Hepatic stellate cell (primary cell): Measurements from ENCODE around the gene PPM1H.
"Not testable (repeated sequence)": the region's sequence is repeated elsewhere in the genome, so short reads cannot be mapped to it uniquely, and the experiment has no call there.

Source experiments
- DNase-seq: peaks from one replicate; pipeline ENCODE4 v3.0.0; 2011; ENCODE audit warnings: low spot score

PPM1H gene

GRCh38 chr12:62681306-62681705, 253.6 kb downstream of the PPM1H start:
- no peak for DNase-seq

GRCh38 chr12:62679608-62680007, 255.3 kb downstream of the PPM1H start:
- DNase-seq = no peak

GRCh38 chr12:62677355-62677754, 257.6 kb downstream of the PPM1H start:
- DNase-seq = no peak

GRCh38 chr12:62676521-62677307, 258.2 kb downstream of the PPM1H start:
- no peak for DNase-seq

GRCh38 chr12:62673028-62673815, 261.7 kb downstream of the PPM1H start:
- no peak for DNase-seq

DNA sequence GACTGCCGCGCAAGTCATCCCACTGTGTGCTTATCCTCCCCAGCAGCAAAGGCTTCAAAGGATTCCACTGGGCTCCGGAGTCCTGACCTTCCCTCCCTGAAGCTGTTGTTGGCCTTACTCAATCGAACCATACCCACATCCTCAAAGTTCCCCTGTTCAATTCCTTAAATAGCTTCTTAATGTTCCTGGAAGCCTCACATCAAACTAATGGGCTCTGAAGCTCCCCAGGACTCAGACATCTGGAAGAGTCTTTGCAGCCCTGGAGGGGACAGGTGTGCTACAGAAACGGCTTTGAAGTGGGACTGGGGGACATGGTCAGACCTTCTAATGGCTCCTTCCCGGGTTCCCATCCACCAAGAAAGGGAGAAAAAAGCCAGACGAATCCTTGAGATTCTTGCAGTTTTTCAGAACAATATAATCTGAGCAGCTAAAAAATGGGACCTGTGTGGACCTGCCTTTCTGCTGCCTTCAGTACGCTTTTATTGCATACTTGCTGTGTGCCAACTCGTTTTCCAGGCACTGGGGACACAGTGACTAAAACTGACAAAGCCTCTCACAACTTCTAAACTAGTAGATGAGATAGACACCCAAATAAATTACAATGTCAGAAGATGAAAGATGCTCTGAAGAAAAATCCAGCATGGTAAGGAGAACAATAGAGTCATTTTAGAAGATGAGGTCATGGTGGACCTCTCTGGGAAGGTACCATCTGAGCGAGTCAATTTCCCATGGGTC, 263.8 kb downstream of the PPM1H start:
- DNase-seq = no peak

DNA sequence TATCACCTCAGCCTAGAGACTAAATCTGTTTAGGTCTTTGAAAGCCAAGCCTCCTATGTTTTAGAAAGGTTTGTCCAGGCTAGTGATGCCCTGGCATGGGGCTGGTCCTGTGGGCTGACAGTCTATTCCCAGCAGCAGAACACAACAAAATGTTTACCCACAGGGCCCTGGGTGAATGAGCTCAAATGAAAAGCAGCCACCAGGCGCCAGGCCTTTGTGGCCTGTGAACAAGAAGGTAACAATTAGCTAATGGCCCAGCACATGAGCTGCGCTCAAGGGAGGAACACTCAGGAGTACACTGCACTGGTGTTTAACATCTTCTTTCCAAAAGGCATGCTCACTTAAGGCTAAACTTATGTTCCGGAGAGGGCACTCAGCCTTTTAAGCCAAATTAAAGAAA, 266.2 kb downstream of the PPM1H start:
- DNase-seq = no peak

DNA sequence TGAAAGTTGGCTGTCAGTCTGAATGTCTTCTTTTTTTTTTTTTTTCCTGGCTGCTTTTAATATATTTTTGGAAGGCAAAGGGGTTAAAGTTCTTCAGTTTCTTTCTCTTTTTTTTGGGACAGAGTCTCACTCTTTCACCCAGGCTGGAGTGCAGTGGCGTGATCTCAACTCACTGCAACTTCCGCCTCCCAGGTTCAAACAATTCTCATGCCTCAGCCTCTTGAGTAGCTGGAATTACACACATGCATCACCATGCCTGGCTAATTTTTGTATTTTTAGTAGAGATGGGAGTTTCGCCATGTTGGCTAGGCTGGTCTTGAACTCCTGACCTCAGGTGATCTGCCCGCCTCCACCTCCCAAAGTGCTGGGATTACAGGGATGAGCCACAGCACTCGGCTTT, 270.0 kb downstream of the PPM1H start:
- DNase-seq = not testable (repeated sequence)

DNA sequence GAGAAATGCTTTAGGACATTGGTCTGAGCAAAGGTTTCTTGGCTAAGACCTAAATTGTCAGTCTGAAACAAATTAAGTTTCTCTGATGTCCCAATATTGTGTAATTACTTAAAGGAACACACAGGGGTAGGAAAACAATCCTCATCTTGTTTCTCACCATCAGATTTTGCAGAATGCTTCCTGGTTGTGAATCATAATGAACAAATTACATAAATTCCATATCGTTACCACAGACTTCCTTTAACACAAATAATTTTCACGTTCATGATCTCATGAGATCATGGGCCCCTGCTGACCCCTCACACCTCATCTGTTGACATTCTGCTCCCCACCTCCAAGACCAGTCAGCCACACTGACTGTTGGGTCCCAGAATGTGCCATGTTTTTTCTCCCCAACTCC, 274.2 kb downstream of the PPM1H start:
- DNase-seq = no peak

DNA sequence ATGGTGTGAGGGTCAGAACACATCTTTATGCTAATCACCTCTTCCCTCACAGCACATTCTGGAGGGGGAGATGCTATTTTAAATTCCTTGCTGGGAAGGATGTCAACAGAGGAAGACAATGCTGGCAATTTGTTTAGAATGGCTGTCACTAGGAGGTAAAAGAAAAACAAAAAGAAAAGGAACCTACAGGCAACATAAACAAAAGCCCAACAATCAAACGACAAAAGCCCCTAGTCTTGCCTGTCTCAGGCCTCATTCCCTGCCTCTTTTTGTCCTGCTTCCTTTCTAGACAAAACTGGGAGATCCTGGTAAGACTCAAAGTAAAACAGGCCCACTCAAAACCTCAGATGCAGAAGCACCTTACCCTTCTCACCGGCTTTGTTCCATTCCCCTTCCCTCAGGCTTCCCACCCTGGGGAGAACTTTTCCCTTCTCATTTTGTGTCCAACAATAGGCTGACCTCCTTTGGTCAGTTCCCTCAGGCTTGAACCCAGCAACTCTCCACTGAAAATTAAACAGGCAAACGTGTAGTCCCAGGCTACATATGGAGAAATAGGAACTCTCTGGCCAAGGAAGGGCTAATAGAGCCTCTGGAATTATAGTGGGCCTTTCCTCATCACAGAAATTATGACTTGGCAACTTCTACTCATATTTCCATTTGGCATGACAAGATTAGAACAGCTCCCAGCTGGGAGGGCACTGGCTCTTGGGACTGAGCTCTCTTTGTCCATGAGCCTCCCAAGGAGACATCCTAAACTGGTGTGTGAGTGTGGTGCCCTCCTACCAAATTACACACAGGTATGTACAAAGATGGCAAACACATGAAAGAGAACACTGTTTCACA, 275.3 kb downstream of the PPM1H start:
- DNase-seq = no peak

- no peak for DNase-seq
Measured at GRCh38 chr12:62658910-62659309, 276.0 kb downstream of the PPM1H start.

GRCh38 chr12:62657363-62657632, 277.7 kb downstream of the PPM1H start:
- no peak for DNase-seq

- no peak for DNase-seq
Measured at GRCh38 chr12:62656591-62657362, 278.2 kb downstream of the PPM1H start.

GRCh38 chr12:62655666-62656151, 279.2 kb downstream of the PPM1H start:
- no peak for DNase-seq

DNA sequence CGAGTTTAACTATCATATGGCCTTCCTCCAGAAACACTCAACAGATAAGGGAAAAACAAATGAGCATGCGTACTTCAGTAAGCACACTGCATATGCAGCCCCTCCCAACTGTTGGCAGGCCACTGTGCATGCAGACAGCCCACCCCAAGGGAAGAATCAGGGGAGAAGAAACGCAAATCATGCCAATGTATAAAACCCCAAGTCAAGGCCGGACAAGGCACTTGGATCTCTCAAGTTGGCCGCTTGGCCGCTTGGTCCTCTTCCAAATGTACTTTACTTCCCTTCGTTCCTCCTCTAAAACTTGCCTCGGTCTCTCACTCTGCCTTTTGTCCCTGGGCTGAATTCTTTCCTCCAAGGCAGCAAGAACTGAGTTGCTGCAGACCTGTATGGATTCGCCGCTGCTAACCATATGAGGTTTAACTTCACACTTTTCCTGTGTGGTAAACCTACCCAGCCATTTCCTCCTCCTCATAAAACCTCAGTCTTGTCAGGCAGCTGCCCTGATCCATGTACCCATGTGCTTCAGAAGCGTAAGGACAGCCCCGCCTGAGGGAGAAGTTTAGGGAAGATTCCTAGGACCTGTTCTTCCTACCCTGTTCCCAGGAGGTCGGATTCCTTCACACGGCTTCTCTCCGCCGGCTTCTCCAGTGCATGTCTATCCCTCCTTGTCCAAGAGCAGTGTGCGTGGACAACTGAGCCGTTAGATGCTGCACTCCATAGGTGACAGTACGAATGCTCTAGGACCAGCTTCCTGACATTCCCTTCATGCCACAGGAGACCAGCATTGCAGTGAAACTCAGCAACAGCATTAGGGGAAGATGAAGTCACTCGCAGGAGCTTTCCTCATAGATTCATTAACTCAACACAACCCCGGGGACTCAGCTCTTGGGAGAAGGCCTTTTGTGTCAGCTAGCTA, 280.4 kb downstream of the PPM1H start:
- no peak for DNase-seq

- no peak for DNase-seq
Measured at GRCh38 chr12:62653740-62654139, 281.2 kb downstream of the PPM1H start.

GRCh38 chr12:62653304-62653703, 281.6 kb downstream of the PPM1H start:
- no peak for DNase-seq

GRCh38 chr12:62651138-62651537, 283.8 kb downstream of the PPM1H start:
- no peak for DNase-seq

GRCh38 chr12:62649412-62650138, 285.4 kb downstream of the PPM1H start:
- DNase-seq = no peak
